ENCODE measurements around the gene TBXA2R.

Gene TBXA2R

DNA sequence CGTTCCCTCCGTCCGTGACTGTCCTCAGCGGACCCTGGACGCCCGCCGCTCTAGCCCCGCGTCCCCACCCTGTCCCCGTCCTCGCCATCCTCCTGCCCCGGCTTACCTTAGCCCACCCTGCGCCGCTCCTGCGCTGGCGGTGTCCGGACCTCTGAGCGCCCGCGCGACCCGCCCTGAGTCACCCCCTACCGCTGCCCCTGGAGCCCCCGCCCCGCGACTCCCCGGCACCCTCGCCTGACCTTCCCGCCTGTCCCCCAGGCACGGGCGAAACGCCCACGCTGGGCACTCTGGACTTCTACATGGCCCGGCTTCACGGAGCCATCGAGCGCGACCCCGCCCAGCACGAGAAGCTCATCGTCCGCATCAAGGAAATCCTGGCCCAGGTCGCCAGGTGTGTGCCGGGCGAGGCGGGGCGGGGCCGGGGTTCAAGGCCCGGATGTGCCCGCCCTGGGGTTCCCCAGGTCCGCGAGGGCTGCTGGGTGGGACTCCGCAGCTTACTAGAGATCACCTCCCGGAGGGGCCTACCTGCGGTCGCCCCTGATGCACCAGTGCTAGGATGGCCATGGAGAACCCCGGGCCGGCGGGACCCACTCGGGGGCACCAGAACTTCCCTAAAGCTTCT lies 28.8 kb downstream of the TBXA2R start:
- TF ChIP-seq, protein P1, sequence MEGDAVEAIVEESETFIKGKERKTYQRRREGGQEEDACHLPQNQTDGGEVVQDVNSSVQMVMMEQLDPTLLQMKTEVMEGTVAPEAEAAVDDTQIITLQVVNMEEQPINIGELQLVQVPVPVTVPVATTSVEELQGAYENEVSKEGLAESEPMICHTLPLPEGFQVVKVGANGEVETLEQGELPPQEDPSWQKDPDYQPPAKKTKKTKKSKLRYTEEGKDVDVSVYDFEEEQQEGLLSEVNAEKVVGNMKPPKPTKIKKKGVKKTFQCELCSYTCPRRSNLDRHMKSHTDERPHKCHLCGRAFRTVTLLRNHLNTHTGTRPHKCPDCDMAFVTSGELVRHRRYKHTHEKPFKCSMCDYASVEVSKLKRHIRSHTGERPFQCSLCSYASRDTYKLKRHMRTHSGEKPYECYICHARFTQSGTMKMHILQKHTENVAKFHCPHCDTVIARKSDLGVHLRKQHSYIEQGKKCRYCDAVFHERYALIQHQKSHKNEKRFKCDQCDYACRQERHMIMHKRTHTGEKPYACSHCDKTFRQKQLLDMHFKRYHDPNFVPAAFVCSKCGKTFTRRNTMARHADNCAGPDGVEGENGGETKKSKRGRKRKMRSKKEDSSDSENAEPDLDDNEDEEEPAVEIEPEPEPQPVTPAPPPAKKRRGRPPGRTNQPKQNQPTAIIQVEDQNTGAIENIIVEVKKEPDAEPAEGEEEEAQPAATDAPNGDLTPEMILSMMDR (IDR thresholded peaks at IDR 0.05) = no peak

DNA sequence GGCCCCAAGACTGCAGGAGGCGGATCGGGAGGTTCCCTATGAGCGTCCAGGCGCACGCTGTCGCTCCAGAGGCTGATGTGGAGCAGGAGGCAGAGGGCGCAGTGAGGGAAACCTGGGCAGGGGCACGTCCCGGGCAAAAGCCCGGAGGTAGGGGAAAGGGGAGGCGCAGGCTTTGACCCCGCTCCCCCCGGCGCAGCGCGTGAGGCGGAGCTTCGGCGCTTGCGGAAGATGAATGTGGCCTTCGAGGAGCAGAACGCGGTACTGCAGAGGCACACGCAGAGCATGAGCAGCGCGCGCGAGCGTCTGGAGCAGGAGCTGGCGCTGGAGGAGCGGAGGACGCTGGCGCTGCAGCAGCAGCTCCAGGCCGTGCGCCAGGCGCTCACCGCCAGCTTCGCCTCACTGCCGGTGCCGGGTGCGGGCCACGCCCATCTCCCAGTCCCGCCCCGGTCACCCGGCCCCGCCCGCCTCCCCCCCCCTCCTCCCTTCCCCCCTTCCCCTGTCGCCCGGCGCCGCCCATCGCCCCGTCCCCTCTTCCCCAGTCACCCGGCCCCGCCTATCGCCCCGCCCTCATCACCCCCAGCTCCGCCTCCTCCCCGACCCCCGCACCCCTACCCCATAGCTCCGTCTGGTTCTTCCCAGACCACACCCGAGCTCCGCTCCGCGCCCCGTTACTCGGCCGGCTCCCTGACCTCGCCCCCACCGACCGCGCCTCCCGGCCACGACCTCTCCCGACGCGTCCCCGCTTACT lies 29.8 kb downstream of the TBXA2R start:
- TF ChIP-seq, protein P1 (IDR thresholded peaks at IDR 0.05) = no peak

DNA sequence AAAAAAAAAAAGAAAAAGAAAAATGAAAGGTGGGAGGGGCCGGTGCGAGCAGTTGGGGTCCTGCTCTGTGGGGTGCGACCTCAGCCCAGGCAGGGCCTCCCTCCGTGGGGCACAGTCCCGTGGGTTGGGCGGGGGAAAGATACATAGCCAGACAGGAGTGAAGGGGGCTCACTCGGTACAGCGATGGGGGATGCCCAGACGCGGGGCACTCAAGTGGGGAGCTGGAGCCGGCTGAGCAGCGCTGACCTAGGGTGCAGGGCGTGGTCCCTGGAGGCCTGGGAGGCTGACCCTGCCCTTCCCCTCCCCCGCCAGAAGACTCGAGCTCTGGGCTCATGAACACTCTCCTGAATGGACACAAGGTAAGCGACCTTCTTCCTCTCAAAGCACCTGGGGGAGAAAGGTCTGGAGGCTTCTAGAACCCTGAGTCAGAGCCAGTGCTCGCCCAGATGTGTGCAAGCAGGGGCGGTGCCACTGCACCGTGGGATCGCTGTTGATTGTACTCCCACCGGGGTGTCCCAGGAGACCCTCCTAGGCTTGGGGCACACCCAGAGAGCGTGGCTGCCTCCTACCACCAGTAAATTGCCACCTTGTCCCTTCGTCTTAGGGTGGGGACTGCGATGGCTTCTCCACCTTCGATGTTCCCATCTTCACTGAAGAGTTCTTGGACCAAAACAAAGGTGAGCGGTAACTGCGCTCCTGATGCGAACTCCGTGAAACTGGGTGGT lies 30.6 kb downstream of the TBXA2R start:
- TF ChIP-seq, protein P1 (IDR thresholded peaks at IDR 0.05) = no peak

DNA sequence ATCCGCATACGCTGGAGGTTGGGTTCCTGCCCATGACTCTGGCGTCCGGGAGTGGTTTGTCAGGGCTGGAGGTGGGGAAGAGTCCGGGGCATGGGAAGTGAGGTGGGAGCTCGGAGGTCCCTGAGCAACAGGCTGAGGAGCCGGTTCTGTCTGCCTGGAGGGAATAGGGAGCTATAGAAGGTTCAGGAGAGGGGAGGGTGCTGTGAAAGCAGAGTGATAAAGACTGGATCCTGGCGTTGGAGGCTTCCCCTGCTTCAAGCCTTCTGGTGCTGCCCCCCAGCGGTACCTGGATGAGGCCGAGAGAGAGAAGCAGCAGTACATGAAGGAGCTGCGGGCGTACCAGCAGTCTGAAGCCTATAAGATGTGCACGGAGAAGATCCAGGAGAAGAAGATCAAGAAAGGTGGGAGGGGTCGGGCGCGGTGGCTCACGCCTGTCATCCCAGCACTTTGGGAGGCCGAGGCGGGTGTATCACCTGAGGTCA lies 31.4 kb downstream of the TBXA2R start:
- TF ChIP-seq, protein P1 (IDR thresholded peaks at IDR 0.05) = no peak

DNA sequence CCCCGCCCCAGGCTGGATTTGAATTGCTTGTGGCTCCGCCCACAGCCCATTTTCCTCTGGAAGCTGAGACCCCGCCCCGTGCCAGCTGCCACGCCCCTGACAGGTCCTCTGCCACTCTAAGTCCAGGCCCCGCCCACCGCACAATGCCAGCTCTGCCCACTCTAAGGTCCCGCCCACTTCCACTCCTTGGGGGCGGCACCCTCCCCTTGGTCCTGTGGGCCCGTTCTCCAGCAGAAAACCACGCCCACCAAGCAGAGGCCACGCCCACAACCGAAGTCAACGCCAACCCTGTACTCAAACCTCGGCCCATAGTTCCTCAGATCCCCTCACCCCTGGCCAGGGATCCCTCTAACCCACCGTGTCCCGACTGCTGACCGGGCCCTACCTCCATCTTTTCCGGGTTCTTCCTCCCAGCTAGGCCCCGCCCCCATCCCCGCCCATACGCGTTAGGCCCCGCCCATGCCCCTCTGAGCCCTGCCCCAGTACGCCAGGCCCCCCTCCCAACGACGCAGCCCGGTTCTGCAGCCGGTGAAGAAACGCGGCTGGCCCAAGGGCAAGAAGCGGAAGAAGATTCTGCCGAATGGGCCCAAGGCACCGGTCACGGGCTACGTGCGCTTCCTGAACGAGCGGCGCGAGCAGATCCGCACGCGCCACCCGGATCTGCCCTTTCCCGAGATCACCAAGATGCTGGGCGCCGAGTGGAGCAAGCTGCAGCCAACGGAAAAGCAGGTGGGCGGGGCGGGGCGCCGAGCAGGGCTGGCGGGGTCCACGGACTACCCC lies 32.6 kb downstream of the TBXA2R start:
- TF ChIP-seq, protein P1 (IDR thresholded peaks at IDR 0.05) = no peak

DNA sequence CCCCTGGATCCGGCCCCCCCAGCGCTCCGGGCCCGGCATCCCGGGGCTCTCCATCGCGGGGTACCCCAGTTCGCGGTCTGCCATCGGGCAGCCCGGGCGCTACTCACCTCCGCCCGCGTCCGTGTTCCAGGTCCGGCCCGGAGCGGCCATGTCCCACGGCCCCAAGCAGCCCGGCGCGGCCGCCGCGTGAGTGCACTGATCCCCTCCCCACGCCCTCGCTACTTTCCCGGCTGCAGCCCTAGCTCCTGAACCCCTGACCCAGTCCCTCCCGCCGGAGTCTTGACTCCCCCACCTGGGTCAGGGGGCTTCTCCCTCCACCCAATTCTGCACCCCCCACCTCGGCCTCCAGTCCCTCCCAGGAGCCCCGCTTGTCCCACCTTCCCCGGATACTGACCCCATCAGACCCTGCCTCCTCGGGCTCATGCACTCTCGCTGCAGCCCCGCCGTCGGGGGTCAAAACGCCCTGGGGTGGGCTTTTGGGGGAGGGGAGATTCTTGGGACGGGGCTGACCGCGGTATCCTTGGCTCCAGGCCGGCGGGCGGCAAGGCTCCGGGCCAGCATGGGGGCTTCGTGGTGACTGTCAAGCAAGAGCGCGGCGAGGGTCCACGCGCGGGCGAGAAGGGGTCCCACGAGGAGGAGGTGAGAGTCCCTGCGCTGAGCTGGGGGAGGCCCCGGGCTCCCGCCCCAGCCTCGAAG lies 33.4 kb downstream of the TBXA2R start:
- TF ChIP-seq, protein P1 (IDR thresholded peaks at IDR 0.05) = no peak

DNA sequence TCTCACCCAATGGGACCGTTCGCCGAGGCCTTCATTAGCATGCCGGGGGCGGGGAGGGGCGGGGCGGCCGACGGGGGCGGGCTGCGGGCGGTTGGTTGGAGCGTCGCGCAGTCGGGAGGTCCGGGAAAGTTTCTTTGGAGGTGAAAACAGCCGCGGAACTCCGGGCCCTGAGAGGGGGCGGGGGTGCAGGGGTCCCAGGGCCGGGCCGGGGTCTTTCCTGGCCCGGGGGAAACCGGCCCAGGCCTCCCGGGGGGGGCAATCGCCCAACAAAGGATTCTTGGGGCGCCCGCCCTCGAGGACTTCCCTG lies 33.9 kb downstream of the TBXA2R start, which contains the start of gene HMG20B:
TSS of gene HMG20B (plus strand) at position 90 of the 307 bp plus-strand sequence. CDS start 366 bp downstream, outside the sequence.
- TF ChIP-seq, protein P1 (IDR thresholded peaks at IDR 0.05) = no peak

Data from LNCAP (cell line).